Neural cell (in vitro differentiated cells): ENCODE measurements around the gene KCNK2.

Experiments
- CTCF ChIP-seq: fragments of 450-650 bp; IDR thresholded peaks from 2 replicates; pipeline ENCODE4 v1.5.1; 2014; ENCODE audit warnings: antibody characterized with exemption, mild to moderate bottlenecking, moderate library complexity; ENCODE audit not compliant: poor library complexity, severe bottlenecking
- EZH2 ChIP-seq: fragments of 200-600, 300-800 bp; shearing (Covaris generic), sonication (generic); IDR thresholded peaks from 2 replicates; pipeline ENCODE4 v1.6.1; 2014; ENCODE audit warnings: antibody characterized with exemption, low read length, borderline replicate concordance, mild to moderate bottlenecking; ENCODE audit not compliant: insufficient read depth, poor library complexity, severe bottlenecking
- RAD21 ChIP-seq: fragments of 450-650 bp; conservative IDR thresholded peaks from 2 replicates; pipeline ENCODE4 v1.6.1; 2014; ENCODE audit warnings: antibody characterized with exemption, mild to moderate bottlenecking, moderate library complexity
- TAF1 ChIP-seq: IDR thresholded peaks from 2 replicates; pipeline ENCODE4 v1.6.1; 2012; ENCODE audit warnings: low read depth

- TF ChIP-seq CTCF (no peak), EZH2 (no peak), RAD21 (no peak), TAF1 (no peak)
Observed at GRCh38 chr1:215215846-215216245, 133.3 kb downstream of the KCNK2 start.
